T47D (cell line): ENCODE results near the gene AOPEP.

Source experiments
- DNase-seq, 2 experiments: peaks; one replicate each; pipeline versions ENCODE4 v3.0.0 to v3.0.0-alpha.2; 2011 to 2012; ENCODE audit warnings: low read depth in 1 of 2, low spot score in 1 of 2
- JUND ChIP-seq: IDR thresholded peaks from 2 replicates; pipeline ENCODE4 v1.6.1; 2012; ENCODE audit warnings: low read depth
- in situ Hi-C: cut with HindIII; loops from 2 replicates; pipeline ENCODE4 v1.10.0; 2016; ENCODE audit warnings: low sequenced_read_pairs, low pct_unique_long_range_greater_than_20kb

The AOPEP gene

DNA sequence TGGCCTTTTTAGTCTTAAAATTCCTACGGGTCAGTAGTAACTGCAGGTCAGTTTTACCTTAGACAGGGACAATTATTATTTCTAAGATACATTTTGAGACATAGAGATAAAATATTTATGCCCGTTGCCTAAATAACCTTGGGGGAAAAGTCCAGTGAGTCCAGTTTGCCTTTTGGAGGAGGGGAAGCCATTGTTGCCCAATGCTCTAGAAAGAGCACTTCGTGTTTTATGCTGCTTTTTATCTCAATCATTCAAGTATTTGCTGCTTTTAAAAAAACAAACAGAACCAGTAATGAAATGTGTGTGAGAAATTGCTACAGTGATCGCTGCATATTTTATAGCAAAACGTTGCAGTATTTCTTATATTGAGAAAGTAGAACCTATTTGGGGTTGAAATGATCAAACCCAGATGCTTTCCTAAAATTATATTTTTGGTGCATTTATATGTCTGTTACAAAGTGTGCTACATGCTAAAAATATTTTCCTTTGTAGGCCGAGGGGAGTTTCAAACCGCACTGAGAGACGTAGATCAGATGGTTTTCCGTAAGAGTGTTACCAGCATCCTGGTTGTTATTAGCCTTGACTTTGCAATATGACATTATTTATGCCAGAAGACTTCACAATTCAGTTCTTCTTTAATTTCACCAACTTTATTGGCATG is 266.8 kb downstream of the AOPEP start:
- peak; percentile 96 for TF ChIP-seq JUND
- DNase-seq, result peak in 1 of 2 experiments; percentile 90
- in situ Hi-C loops, result no loop called here

DNA sequence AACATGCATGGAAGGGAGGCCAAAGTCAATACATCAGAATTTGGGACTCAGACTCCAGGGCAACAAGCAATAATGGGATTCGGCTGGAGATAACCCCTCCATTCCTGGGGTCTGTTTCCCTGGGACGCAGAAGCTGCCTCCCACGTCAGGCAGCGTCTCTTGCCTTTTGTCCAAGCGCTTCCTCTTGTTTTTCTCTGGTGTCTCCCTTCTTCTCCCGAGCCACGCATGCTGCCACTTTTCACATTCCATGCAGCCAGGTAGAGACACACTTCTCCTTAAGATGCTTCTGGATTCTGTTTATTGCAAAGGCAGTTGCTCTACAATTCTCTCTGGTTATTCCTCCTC is 267.3 kb downstream of the AOPEP start:
- in situ Hi-C loops, result no loop called here
- peak in 1 of 2 experiments; percentile 51 for DNase-seq
- no peak for TF ChIP-seq JUND

DNA sequence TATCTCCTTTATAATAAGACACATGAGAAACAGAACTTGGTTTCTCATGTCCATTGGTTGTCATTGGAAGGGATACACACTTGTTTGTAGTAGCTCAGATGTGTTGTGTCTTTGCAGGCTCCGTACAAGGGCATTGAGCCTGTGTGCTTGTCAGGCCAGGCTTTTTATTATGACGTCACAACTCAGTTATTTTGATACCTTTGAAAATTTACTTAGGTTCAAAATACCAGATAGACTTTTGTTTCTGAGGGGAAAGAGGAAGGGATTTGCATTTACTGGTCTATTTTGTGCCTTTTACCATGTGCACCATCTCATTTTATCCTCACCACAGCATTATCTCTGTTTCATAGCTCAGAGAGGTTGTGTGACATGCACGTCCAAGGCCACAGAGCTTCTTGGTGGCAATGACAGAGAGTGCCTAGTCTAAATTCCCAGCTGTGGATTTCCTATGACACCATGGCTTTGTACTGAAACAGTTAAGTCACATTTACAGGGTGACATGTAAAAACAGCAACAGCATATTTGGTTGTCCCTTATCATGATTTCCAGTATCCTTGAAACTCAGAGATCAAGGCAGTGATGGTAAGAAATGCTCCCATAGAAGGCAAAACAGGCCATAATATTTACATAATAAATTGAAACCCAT is 268.7 kb downstream of the AOPEP start:
- in situ Hi-C loops, result no loop called here
- no peak for TF ChIP-seq JUND

DNA sequence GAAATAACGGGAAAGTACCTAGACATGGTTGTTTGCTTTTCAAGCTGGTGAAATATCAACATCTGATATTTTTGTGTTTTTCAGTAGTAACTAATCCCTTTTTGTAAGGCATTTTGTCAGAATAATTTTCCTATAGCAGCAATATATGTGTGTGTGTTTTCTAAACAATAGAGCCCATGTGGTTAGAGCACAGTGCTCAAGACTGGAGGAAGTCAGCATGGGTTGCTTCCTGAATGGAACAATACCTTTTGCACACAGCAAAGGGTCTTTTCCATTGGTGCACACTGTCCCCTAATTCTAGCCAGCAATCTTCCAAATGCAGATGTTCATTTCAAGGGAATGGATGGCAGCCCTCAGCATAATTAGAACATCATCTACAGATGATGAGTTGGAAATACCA is 270.1 kb downstream of the AOPEP start:
- in situ Hi-C loops, result no loop called here
- TF ChIP-seq JUND, result no peak
- no peak for DNase-seq

More for the DNA sequence above, 268.7 kb downstream of the AOPEP start:
- no peak for DNase-seq

DNA sequence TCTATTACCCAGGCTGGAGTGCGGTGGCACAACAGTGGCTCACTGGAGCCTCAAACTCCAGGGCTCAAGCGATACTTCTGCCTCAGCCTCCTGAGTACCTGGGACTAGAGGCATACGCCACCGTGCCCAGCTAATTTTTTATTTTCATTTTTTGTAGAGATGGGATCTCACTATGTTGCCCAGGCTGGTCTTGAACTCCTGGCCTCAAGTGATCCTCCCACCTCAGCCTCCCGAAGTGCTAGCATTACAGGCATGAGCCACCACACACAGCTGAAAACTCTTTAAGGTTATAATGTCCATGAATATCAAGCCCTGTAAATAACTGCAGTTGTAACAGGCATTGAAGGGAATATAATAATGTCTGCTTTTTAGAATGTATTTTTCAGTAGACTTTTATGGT is 271.2 kb downstream of the AOPEP start:
- TF ChIP-seq JUND, result no peak
- in situ Hi-C loops, result no loop called here
- DNase-seq, result no peak

DNA sequence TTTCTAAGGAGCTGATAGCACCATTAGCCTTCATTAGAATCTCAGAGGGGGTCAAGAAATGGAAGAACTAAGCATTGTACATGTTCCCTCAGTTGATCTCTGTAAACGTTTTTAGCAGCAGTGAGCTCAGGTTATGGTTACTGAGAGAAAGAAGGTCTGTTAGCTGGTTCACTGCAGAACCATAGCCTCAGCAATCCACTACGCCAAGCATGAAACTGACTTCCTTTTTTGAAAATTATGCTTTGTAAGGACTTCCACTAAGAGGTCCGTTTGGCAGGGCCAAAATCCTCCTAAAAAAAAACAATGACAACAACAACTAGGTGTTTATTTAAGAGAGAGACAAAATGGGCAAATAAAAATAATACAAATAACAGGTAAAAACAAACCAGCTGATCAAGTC is 273.3 kb downstream of the AOPEP start:
- no peak for TF ChIP-seq JUND
- in situ Hi-C loops, result no loop called here
- DNase-seq, result no peak

DNA sequence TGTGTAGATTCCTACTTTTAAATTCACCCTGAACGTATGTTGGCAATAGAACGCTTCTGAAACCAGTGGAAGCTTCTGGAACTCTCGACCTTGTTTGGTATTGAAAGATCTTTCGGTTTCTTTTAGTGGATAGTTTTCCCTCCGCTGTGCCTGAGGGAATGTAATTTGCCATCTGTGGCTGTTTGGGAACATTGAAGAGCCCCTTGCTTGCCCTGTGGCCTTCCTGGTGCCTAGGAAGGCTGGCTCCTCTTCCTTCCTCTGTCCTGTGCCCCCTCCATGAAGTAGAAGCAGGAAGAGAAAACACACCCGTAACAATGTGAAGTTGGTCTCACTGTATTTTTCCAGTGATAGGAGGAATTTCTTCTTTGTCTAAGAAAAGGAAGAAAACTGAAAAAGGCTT is 274.3 kb downstream of the AOPEP start:
- in situ Hi-C loops, result no loop called here
- DNase-seq, result no peak
- TF ChIP-seq JUND, result no peak

DNA sequence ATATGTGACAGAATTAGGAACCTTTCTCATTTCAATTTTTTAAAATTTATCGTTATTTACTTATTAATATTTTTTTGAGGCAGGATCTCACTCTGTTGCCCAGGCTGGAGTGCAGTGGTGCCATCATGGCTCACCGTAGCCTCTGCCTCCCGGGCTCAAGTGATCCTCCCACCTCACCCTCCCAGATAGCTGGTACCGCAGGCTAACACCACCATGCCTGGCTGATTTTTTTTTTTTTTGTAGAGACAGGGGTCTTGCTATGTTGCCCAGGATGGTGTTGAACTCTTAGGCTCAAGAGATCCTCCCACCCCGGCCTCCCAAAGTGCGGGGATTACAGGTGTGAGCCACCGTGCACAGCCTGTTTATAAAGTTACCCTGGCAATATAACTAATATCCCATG is 275.2 kb downstream of the AOPEP start:
- in situ Hi-C loops, result no loop called here
- TF ChIP-seq JUND, result no peak
- no peak for DNase-seq

DNA sequence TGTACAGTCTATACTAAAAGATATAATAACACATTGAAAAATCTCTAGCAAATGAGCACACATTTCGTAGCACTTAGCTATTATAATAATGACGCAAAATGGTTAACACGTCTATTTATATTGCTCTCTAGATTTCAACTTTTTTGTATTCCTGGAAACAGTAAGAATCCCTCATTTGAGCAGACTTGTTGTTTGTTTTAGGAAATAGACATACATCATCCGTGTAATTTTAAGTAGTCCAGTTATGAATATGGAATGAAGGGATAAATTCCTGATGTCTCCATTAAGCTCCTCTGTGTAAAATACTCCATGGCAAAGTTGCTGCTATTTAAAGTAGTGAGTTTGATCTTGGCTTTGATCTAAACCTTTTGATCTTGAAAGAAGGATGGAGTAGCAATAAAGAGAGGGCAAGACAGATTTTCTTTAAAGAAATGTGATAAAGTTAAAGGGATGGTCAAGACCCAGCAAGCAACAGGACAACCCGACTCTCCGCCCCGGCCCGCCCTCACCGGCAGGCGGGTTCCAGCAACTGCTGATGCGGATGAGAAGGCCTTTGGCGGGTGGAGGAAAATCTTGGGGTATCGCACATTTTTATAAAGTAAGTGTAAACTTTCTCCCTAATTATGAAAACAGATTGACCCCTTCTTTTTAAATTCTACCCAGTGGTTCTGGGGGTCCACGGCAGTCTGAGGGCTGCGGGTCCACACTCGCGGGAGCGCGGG is 277.4 kb downstream of the AOPEP start:
- in situ Hi-C loops, result no loop called here
- peak; percentile 48 to 62 for DNase-seq
- TF ChIP-seq JUND, result no peak

DNA sequence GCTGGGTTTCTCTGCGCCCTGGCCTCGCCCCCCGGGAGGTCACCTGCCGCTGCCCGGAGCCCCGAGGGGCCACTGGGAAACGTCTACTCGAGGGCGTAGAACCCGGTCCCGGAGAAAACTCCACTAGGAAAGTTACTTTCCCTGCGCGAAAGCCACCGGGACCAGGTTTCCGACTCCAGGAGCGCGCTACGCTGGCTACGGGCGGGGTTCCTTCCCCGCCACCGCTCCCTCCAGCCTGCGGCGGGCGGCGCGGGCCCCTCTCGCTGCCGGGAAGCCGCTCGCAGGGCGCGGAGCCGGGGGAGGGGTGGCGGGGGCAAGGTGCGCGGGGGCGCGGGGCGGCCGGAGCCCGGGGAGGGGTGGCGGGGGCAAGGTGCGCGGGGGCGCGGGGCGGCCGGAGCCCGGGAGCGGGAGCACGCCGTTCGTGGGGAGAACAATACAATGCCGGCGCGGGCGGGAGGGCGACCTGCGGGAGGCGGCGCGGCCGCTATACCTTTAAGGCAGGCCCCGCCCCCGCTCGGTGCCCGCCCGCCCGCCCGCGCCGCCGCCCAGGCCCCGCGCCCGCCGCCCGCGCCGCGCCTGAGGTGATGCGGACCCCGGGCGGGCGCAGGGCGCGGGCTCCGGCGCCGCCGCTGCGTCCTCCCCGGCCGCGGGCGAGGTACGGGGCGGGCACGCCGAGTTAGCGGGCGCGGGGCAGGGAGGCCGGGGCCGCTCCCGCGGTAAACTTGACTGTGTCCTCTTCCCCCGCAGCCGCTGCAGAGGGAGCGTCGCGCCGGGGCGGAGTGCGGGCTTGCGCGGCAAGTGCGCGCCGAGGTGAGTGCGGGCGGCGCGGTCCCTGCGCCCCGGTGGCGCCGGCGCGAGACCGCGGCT is 278.1 kb downstream of the AOPEP start:
- in situ Hi-C loops, result no loop called here
- no peak for TF ChIP-seq JUND
- DNase-seq, result peak; percentile 26 to 71

DNA sequence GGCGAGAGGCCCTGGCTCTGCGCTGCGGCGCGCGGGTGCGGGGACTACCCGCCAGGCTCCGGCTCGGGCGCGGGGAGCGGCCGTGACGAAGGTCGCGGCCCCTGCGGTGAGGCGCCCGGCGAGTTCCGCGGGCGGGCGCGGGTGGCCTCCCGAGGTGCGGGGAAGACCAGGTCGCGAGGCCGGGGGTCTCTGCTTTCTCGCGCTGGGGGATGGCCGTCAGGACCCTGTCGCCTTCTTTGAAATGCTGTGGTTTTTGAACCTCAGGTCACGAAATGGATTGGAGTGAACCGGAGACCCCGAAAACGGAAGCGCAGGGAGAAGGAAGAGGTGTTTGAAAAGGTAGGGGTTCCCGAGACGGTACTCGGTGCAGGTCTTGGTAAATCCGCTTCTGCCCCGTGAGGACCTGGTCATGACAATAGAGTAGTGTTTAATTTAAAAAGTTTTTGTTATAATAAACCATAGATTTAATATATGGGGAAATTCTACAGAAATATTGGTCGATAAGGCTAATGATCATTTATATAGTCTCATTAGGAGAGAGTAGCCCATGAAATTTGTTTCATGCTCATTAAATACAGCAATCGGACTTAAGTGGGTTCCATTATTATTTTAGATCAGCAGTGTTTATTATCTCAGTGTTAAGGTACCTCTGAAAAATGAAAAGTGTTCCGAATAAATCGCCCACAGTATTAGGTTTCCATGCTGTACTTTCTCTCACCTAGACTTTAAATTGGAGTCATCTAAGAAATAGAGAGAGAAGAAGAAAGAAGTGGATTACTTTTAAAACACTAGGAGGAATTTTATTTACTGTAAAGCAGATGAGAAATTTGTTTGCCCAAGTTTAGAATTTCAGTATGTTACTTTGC is 279.0 kb downstream of the AOPEP start:
- in situ Hi-C loops, result no loop called here
- no peak for DNase-seq
- no peak for TF ChIP-seq JUND
